Measurements from ENCODE around the gene QPRT. TPM values are rescaled to one million over a fixed set of nuclear protein-coding genes. Genes with fewer than 3 reads are reported as not detected.

Gene QPRT
- total and polyA plus RNA-seq, 2 of the 13 experiments (the other 11 are each of a cell fraction or from before 2014, with no cell fraction given): 130 to 218 TPM

GRCh38 chr16:29663807-29664090 lies 15.2 kb upstream of the QPRT start:
- Histone ChIP-seq H3K79me2 (ENCODE audit: insufficient read depth, low read length) (no peaks in the 10 kb centered on the region), H3K9ac (ENCODE audit: insufficient read depth, low read depth, low read length) (no peak overlapping the region), H4K20me1 (ENCODE audit: insufficient read depth, low read length) (no peaks in the 10 kb centered on the region), H3K27ac (ENCODE audit: extremely low read length, insufficient read depth, low read length) (no peak overlapping the region), H3K36me3 (replicated peaks in 1 of 2; ENCODE audit: control insufficient read depth in 1 of 2, insufficient read depth in 2 of 2, low read length in 2 of 2) (no peaks in the 10 kb centered on the region), H3K27me3 (ENCODE audit: control insufficient read depth in 1 of 2, insufficient read depth in 2 of 2, low read length in 2 of 2) (no peaks in the 10 kb centered on the region), H3K4me3 (replicated peaks in 1 of 3; ENCODE audit: insufficient read depth in 1 of 3, low read depth in 2 of 3, low read length in 3 of 3) (peak overlapping the region in 1 of 3 experiments; percentile 38; a peak in 1 of 6 replicates), H2AFZ (ENCODE audit: low read length) (no peak overlapping the region), H3K4me2 (ENCODE audit: low read depth, low read length) (peak overlapping the region; percentile 40; the same call in 1 of the 2 replicates), H3K4me1 (ENCODE audit: insufficient read depth, low read length) (peaks cover 57% of the 10 kb centered on the region), H3K9me3 (ENCODE audit: low read length) (no peaks in the 10 kb centered on the region)
- intact Hi-C loops (cut with micrococcal nuclease; ENCODE audit: unreplicated experiment) (no loop called here), in situ Hi-C loops (cut with HindIII; ENCODE audit: extremely low pct_ligation_motif_present, low pct_unique_long_range_greater_than_20kb) (no loop called here)
- 65% methylated on average over 2 of the region's 3 CpGs for WGBS (ENCODE audit: low lambda C conversion rate)
- ChIA-PET POLR2A (interaction anchor here (5.2 kb wide), 1 partner anchor 16 kb away, joined by 23 read pairs; the partner anchor contains the start of gene QPRT), CTCF (ENCODE audit: low intra/inter-chr PET ratio, low total read pairs) (no interaction called here)
- FAIRE-seq: no peak
- no TSS peak for BruUV-seq (replicated peaks)
- no peak for ATAC-seq
- DNase-seq (ENCODE audit: low spot score): no peak
- TF ChIP-seq CREBL2 (CRISPR knock-in tag; IDR thresholded peaks at IDR 0.05; ENCODE audit: borderline replicate concordance): no peak
- TF ChIP-seq ZNF34 (CRISPR knock-in tag; IDR thresholded peaks at IDR 0.05; ENCODE audit: borderline replicate concordance): no peak
- TF ChIP-seq YY1 (IDR thresholded peaks at IDR 0.05; ENCODE audit: insufficient read depth, insufficient replicate concordance, low read depth, low read length): no peak
- no peak for TF ChIP-seq MLX (CRISPR knock-in tag; IDR thresholded peaks at IDR 0.05)
- TF ChIP-seq BCLAF1 (IDR thresholded peaks at IDR 0.05): no peak
- TF ChIP-seq ZNF670 (CRISPR knock-in tag; IDR thresholded peaks at IDR 0.05; ENCODE audit: borderline replicate concordance): no peak
- TF ChIP-seq ZSCAN25 (CRISPR knock-in tag; IDR thresholded peaks at IDR 0.05): no peak
- TF ChIP-seq MYPOP (CRISPR knock-in tag; IDR thresholded peaks at IDR 0.05): no peak
- TF ChIP-seq HNF1A (IDR thresholded peaks at IDR 0.05; ENCODE audit: low read depth): no peak
- no peak for TF ChIP-seq HNF1A (CRISPR knock-in tag; IDR thresholded peaks at IDR 0.05; ENCODE audit: borderline replicate concordance)
- TF ChIP-seq SRSF4 (IDR thresholded peaks at IDR 0.05; ENCODE audit: low read depth, low read length, poor library complexity, severe bottlenecking): no peak
- TF ChIP-seq NFE2L2 (IDR thresholded peaks at IDR 0.05; ENCODE audit: low read length): no peak
- TF ChIP-seq ZNF772 (CRISPR knock-in tag; IDR thresholded peaks at IDR 0.05): no peak
- TF ChIP-seq SAFB2 (CRISPR knock-in tag; IDR thresholded peaks at IDR 0.05; ENCODE audit: borderline replicate concordance, low read depth): no peak
- no peak for TF ChIP-seq TARDBP (CRISPR knock-in tag; IDR thresholded peaks at IDR 0.05)
